SK-N-SH (cell line): ENCODE data around the gene AP1S1. TPM values are rescaled to one million over a fixed set of nuclear protein-coding genes. Genes with fewer than 3 reads are reported as not detected.

ENCODE experiments used
- CTCF ChIA-PET: fragments of 300-600, 350-600 bp; formaldehyde crosslinking; extraction: SDS; loops from one replicate; lab custom pipeline; 2021; lab: Yijun Ruan, JAX
- POLR2A ChIA-PET: fragments of 350-600 bp; sonication (Branson Sonifier 250); formaldehyde crosslinking; extraction: SDS; loops from one replicate; lab custom pipeline; 2020; ENCODE audit warnings: antibody characterized with exemption, inconsistent platforms; lab: Yijun Ruan, JAX
- DNase-seq: peaks from one replicate; pipeline ENCODE4 v3.0.0; 2012
- H2AFZ ChIP-seq: fragments of 200-600 bp; sonication (generic); 2 replicates; pipeline ENCODE4 v1.8.1; 2016; ENCODE audit warnings: antibody characterized with exemption, mild to moderate bottlenecking, low read depth
- H3F3A ChIP-seq: fragments of 200-600 bp; sonication (generic); replicated peaks from 2 replicates; pipeline ENCODE3; 2016; ENCODE audit warnings: antibody characterized with exemption, mild to moderate bottlenecking; ENCODE audit not compliant: insufficient read depth
- H3K27ac ChIP-seq, 2 experiments: fragments of 200-500 bp in 1 of 2; fragments of 200-600 bp in 1 of 2; sonication (Bioruptor generic) in 1 of 2; sonication (generic), shearing (Covaris generic) in 1 of 2; 2 replicates each; pipeline versions ENCODE4 v1.5.1 to v1.6.1; 2014 to 2016; ENCODE audit warnings: low read depth in 2 of 2, inconsistent platforms in 1 of 2, low read length in 1 of 2, mild to moderate bottlenecking in 1 of 2, mixed read lengths in 1 of 2
- H3K27me3 ChIP-seq: fragments of 200-600 bp; sonication (generic), shearing (Covaris generic); 2 replicates; pipeline ENCODE4 v1.6.1; 2016; ENCODE audit warnings: mixed run types; ENCODE audit not compliant: insufficient read depth
- H3K36me3 ChIP-seq, 2 experiments: fragments of 200-500 bp in 1 of 2; fragments of 200-600 bp in 1 of 2; sonication (Bioruptor generic) in 1 of 2; sonication (generic) in 1 of 2; replicated peaks in 1 of 2; 2 replicates each; pipeline versions ENCODE3 to v1.5.1; 2014 to 2016; ENCODE audit warnings: low read length in 1 of 2, mild to moderate bottlenecking in 1 of 2; ENCODE audit not compliant: insufficient read depth in 2 of 2, control insufficient read depth in 1 of 2
- H3K4me1 ChIP-seq, 2 experiments: fragments of 200-500 bp in 1 of 2; fragments of 200-600 bp in 1 of 2; sonication (Bioruptor generic) in 1 of 2; sonication (generic), shearing (Covaris generic) in 1 of 2; 2 replicates each; pipeline versions ENCODE4 v1.5.1 to v1.6.1; 2014 to 2016; ENCODE audit warnings: low read depth in 1 of 2, low read length in 1 of 2, mixed run types in 1 of 2; ENCODE audit not compliant: insufficient read depth in 2 of 2, control insufficient read depth in 1 of 2
- H3K4me2 ChIP-seq: fragments of 200-600 bp; sonication (generic), shearing (Covaris generic); 2 replicates; pipeline ENCODE4 v1.6.1; 2017; ENCODE audit warnings: mixed run types
- H3K4me3 ChIP-seq, 2 experiments: fragments of 200-500 bp in 1 of 2; fragments of 200-600 bp in 1 of 2; sonication (Bioruptor generic) in 1 of 2; sonication (generic), shearing (Covaris generic) in 1 of 2; 2 replicates each; pipeline versions ENCODE4 v1.5.1 to v1.8.1; 2014 to 2016; ENCODE audit warnings: low read depth in 2 of 2, inconsistent platforms in 1 of 2, low read length in 1 of 2, mild to moderate bottlenecking in 1 of 2, mixed read lengths in 1 of 2, moderate library complexity in 1 of 2
- H3K79me2 ChIP-seq: fragments of 200-600 bp; sonication (generic); 2 replicates; pipeline ENCODE4 v1.8.1; 2017; ENCODE audit warnings: mild to moderate bottlenecking; ENCODE audit not compliant: insufficient read depth
- H3K9ac ChIP-seq: fragments of 200-600 bp; sonication (generic); 2 replicates; pipeline ENCODE4 v1.6.1; 2017; ENCODE audit warnings: mixed run types
- H3K9me2 ChIP-seq: fragments of 200-600 bp; sonication (generic); 2 replicates; pipeline ENCODE4 v1.6.1; 2017; ENCODE audit warnings: mixed run types
- H3K9me3 ChIP-seq: fragments of 200-600 bp; sonication (generic); 2 replicates; pipeline ENCODE4 v1.6.1; 2017; ENCODE audit warnings: mixed run types, mild to moderate bottlenecking, moderate library complexity
- H4K20me1 ChIP-seq: fragments of 200-600 bp; sonication (generic); 2 replicates; pipeline ENCODE4 v1.6.1; 2017; ENCODE audit warnings: mild to moderate bottlenecking, mixed run types; ENCODE audit not compliant: insufficient read depth
- ELF1 ChIP-seq: IDR thresholded peaks from 2 replicates; pipeline ENCODE4 v1.4.0; 2012
- EZH2phosphoT487 ChIP-seq: fragments of 200-600 bp; sonication (generic); IDR thresholded peaks from 2 replicates; pipeline ENCODE4 v1.6.1; 2017; ENCODE audit warnings: low read depth, mixed run types, mild to moderate bottlenecking, antibody characterized with exemption, moderate library complexity, borderline replicate concordance
- FOXJ3 ChIP-seq: sonication (generic); formaldehyde crosslinking; IDR thresholded peaks from 2 replicates; pipeline ENCODE4 v1.5.1; 2020; ENCODE audit warnings: mild to moderate bottlenecking, missing genetic modification reagents
- JUND ChIP-seq: IDR thresholded peaks from 2 replicates; pipeline ENCODE4 v1.4.0; 2012
- MXI1 ChIP-seq: IDR thresholded peaks from 2 replicates; pipeline ENCODE4 v1.6.1; 2012; ENCODE audit warnings: mild to moderate bottlenecking, low read depth, low read length, improper control_type of control experiment
- NFIC ChIP-seq: IDR thresholded peaks from 2 replicates; pipeline ENCODE4 v1.4.0; 2012; ENCODE audit warnings: borderline replicate concordance
- NRF1 ChIP-seq: IDR thresholded peaks from 2 replicates; pipeline ENCODE4 v1.6.1; 2012; ENCODE audit warnings: low read depth, mild to moderate bottlenecking, low read length
- POLR2AphosphoS5 ChIP-seq: IDR thresholded peaks from 2 replicates; pipeline ENCODE4 v1.6.1; 2012; ENCODE audit warnings: low read depth, low read length
- RCOR1 ChIP-seq: fragments of 150-350 bp; IDR thresholded peaks from 2 replicates; pipeline ENCODE4 v1.6.1; 2017; ENCODE audit warnings: antibody characterized with exemption, low read length
- TCF12 ChIP-seq: IDR thresholded peaks from 2 replicates; pipeline ENCODE4 v1.4.0; 2012
- TEAD4 ChIP-seq: IDR thresholded peaks from 2 replicates; pipeline ENCODE4 v1.4.0; 2012; ENCODE audit warnings: mild to moderate bottlenecking, borderline replicate concordance; ENCODE audit not compliant: insufficient read depth
- YY1 ChIP-seq: IDR thresholded peaks from 2 replicates; pipeline ENCODE4 v1.4.0; 2012; ENCODE audit warnings: low read depth, mild to moderate bottlenecking
- WGBS: methylation state at CpG from one replicate; pipeline ENCODE4 v1.1.6; 2017; ENCODE audit warnings: low lambda C conversion rate; 5-methylcytosine and 5-hydroxymethylcytosine counted together
- polyA plus RNA-seq, 3 experiments: library from polyadenylated mRNA; depleted of rRNA; stranded (reverse); fragments of >200 nt; gene quantifications; 2 replicates each; pipeline ENCODE4 v1.2.3, GENCODE V29; 2012
- TF ChIP-seq, protein P1 (sequence below): IDR thresholded peaks from 2 replicates; pipeline ENCODE4 v1.4.0; 2012; ENCODE audit warnings: low read depth
- TF ChIP-seq, protein P2 (sequence below): fragments of 150-350 bp; IDR thresholded peaks from 2 replicates; pipeline ENCODE4 v1.6.1; 2017; ENCODE audit warnings: antibody characterized with exemption, low read length, low read depth, borderline replicate concordance
- TF ChIP-seq, protein P3 (sequence below): fragments of 200-600 bp; sonication (generic); IDR thresholded peaks from 2 replicates; pipeline ENCODE4 v1.6.1; 2017; ENCODE audit warnings: antibody characterized with exemption, mild to moderate bottlenecking, moderate library complexity
- TF ChIP-seq, protein P4 (sequence below): IDR thresholded peaks from 2 replicates; pipeline ENCODE4 v1.4.0; 2012; ENCODE audit warnings: low read depth, borderline replicate concordance
- TF ChIP-seq, protein P5 (sequence below): IDR thresholded peaks from 2 replicates; pipeline ENCODE4 v1.4.0; 2012; ENCODE audit warnings: low read depth, borderline replicate concordance

AP1S1 gene
- polyA plus RNA-seq, 1 of the 3 experiments (the other 2 are of a cell fraction) = 616 TPM

DNA sequence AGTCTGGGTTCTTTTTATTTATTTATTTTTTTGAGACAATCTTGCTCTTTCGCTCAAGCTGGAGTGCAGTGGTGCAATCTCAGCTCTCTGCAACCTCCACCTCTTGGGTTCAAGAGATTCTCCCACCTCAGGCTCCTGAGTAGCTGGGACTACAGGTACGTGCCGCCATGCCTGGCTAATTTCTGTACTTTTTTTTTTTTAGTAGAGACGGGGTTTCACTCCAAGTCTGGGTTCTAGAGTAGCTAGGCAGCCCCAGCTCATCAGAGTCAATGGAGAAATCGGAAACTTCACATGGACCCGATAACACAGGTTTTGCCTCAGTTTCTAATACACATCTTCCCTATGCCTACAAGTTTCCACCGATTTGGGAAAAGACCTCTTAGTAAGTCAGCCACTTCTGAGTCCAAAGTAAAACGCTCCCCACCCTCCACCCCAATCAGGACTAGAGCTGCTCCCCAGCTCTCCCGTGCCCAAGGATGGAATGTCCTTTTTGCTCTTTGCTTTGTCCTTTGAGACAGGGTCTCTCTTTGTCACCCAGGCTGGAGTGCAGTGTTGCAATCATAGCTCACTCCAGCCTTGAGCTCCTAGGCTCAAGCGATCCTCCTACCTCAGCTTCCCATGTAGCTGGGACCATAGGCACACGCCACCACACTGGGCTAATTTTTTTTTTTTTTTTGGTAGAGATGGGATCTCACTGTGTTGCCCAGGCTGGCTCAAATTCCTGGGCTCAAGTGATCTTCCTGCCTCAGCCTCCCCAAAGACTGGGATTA, 31.2 kb upstream of the AP1S1 start:
- H3K4me3 ChIP-seq = peak overlapping the region in 1 of 2 experiments; percentile 28; a peak in 1 of 4 replicates
- peaks cover 14 to 54% of the 10 kb centered on the region in 2 experiments; a peak in 3 of 4 replicates for H3K4me1 ChIP-seq
- H3K27me3 ChIP-seq = no peaks in the 10 kb centered on the region
- peak overlapping the region; percentile 69 for H3K4me2 ChIP-seq
- TF ChIP-seq NRF1 (no peak), TCF12 (no peak), TEAD4 (no peak), RCOR1 (no peak), MXI1 (no peak), NFIC (no peak), JUND (no peak), YY1 (no peak), POLR2AphosphoS5 (no peak), ELF1 (no peak), EZH2phosphoT487 (no peak), FOXJ3 (CRISPR knock-in tag) (no peak)
- TF ChIP-seq, protein P1, sequence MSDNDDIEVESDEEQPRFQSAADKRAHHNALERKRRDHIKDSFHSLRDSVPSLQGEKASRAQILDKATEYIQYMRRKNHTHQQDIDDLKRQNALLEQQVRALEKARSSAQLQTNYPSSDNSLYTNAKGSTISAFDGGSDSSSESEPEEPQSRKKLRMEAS = no peak
- TF ChIP-seq, protein P2, sequence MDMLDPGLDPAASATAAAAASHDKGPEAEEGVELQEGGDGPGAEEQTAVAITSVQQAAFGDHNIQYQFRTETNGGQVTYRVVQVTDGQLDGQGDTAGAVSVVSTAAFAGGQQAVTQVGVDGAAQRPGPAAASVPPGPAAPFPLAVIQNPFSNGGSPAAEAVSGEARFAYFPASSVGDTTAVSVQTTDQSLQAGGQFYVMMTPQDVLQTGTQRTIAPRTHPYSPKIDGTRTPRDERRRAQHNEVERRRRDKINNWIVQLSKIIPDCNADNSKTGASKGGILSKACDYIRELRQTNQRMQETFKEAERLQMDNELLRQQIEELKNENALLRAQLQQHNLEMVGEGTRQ = no peak
- TF ChIP-seq, protein P3, sequence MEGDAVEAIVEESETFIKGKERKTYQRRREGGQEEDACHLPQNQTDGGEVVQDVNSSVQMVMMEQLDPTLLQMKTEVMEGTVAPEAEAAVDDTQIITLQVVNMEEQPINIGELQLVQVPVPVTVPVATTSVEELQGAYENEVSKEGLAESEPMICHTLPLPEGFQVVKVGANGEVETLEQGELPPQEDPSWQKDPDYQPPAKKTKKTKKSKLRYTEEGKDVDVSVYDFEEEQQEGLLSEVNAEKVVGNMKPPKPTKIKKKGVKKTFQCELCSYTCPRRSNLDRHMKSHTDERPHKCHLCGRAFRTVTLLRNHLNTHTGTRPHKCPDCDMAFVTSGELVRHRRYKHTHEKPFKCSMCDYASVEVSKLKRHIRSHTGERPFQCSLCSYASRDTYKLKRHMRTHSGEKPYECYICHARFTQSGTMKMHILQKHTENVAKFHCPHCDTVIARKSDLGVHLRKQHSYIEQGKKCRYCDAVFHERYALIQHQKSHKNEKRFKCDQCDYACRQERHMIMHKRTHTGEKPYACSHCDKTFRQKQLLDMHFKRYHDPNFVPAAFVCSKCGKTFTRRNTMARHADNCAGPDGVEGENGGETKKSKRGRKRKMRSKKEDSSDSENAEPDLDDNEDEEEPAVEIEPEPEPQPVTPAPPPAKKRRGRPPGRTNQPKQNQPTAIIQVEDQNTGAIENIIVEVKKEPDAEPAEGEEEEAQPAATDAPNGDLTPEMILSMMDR = no peak
- TF ChIP-seq, protein P4, sequence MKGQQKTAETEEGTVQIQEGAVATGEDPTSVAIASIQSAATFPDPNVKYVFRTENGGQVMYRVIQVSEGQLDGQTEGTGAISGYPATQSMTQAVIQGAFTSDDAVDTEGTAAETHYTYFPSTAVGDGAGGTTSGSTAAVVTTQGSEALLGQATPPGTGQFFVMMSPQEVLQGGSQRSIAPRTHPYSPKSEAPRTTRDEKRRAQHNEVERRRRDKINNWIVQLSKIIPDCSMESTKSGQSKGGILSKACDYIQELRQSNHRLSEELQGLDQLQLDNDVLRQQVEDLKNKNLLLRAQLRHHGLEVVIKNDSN = no peak
- TF ChIP-seq, protein P5, sequence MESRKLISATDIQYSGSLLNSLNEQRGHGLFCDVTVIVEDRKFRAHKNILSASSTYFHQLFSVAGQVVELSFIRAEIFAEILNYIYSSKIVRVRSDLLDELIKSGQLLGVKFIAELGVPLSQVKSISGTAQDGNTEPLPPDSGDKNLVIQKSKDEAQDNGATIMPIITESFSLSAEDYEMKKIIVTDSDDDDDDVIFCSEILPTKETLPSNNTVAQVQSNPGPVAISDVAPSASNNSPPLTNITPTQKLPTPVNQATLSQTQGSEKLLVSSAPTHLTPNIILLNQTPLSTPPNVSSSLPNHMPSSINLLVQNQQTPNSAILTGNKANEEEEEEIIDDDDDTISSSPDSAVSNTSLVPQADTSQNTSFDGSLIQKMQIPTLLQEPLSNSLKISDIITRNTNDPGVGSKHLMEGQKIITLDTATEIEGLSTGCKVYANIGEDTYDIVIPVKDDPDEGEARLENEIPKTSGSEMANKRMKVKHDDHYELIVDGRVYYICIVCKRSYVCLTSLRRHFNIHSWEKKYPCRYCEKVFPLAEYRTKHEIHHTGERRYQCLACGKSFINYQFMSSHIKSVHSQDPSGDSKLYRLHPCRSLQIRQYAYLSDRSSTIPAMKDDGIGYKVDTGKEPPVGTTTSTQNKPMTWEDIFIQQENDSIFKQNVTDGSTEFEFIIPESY = no peak
- H3K27ac ChIP-seq = peak overlapping the region in 1 of 2 experiments; percentile 98; a peak in 2 of 4 replicates
- no peak overlapping the region for H2AFZ ChIP-seq
- H3K79me2 ChIP-seq = peaks cover 59% of the 10 kb centered on the region
- H3K9me3 ChIP-seq = no peaks in the 10 kb centered on the region
- WGBS = 94% methylated on average over 11 of the region's 11 CpGs
- no peaks in the 10 kb centered on the region for H3K9me2 ChIP-seq
- peaks cover 0 to 10% of the 10 kb centered on the region in 2 experiments for H3K36me3 ChIP-seq
- POLR2A ChIA-PET = interaction anchor here (0.6 to 0.7 kb wide), 2 partner anchors 42 to 209 kb away, joined by 3 read pairs; partner anchors contain the start of gene VGF
- CTCF ChIA-PET = interaction anchor here (0.6 to 3.4 kb wide), 9 partner anchors 15 to 229 kb away, joined by 3 to 19 read pairs (median 4); no protein-coding TSS in a partner anchor
- H4K20me1 ChIP-seq = peaks cover 11% of the 10 kb centered on the region
- H3F3A ChIP-seq = peaks cover 78% of the 10 kb centered on the region
- peak overlapping the region; percentile 69 for H3K9ac ChIP-seq
- DNase-seq = no peak
